Measurements from ENCODE around the gene AASS.

The AASS gene

GRCh38 chr7:122070834-122071233, 73.2 kb downstream of the AASS start:
- H3K36me3 ChIP-seq (ENCODE audit: control insufficient read depth, insufficient read depth, low read length) = no peaks in the 10 kb centered on the region
- H3K27me3 ChIP-seq (ENCODE audit: control insufficient read depth, insufficient read depth, low read length) = no peaks in the 10 kb centered on the region
- H3K9ac ChIP-seq = no peak overlapping the region
- no peak overlapping the region for H3K27ac ChIP-seq
- no peaks in the 10 kb centered on the region for H3K9me3 ChIP-seq (ENCODE audit: control insufficient read depth, low read length)
- TF ChIP-seq CTCF (IDR thresholded peaks at IDR 0.05) = no peak
- H3K79me2 ChIP-seq = no peaks in the 10 kb centered on the region
- H3K4me2 ChIP-seq (ENCODE audit: low read length) = no peak overlapping the region
- H2AFZ ChIP-seq = no peak overlapping the region
- no peaks in the 10 kb centered on the region for H3K4me1 ChIP-seq
- H3K4me3 ChIP-seq (ENCODE audit: low read depth, low read length) = no peak overlapping the region

DNA sequence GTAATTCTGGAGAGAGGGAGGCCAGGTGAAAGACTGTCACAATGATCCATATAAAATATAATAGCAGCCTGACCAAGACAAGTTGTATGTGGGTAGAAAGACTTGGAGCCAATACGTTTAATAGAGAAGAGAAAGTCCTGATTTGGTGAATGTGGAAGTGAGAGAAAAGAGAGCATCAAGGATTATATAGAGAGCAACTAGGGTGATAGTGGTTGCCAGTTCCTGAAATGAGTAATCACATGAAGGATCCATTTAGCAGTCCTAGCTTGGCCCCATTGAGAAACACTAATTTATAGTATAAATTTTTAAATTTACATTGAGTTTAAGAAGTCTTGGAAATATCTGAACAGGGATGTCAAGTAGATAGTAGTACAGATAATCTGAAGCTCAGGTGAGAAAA, 74.0 kb downstream of the AASS start:
- Histone ChIP-seq H3K36me3 (ENCODE audit: control insufficient read depth, insufficient read depth, low read length) (no peaks in the 10 kb centered on the region), H3K4me3 (ENCODE audit: low read depth, low read length) (no peak overlapping the region), H3K4me2 (ENCODE audit: low read length) (no peak overlapping the region), H3K9me3 (ENCODE audit: control insufficient read depth, low read length) (no peaks in the 10 kb centered on the region), H3K79me2 (no peaks in the 10 kb centered on the region), H3K9ac (no peak overlapping the region), H2AFZ (no peak overlapping the region), H3K4me1 (no peaks in the 10 kb centered on the region), H3K27me3 (ENCODE audit: control insufficient read depth, insufficient read depth, low read length) (no peaks in the 10 kb centered on the region), H3K27ac (no peak overlapping the region)
- TF ChIP-seq CTCF (IDR thresholded peaks at IDR 0.05) = no peak

DNA sequence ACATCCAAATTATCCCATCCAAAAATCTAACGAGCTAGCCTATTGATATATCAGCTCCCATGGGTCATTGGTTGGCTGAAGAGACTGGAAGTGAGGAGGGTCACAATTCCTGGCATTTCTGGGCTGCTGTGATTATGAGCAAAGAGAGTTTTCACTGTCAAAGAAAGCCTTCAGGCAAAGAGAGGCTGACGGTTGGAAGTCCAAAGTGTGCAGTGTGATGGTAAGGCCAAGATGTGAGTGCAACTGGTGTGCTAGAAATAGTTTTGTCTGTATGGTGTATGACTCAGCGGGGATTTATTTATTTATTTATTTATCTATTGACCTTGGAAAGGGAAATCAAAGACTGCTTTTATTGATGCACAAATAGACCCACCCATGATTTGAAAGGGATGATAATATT, 75.0 kb downstream of the AASS start:
- no peaks in the 10 kb centered on the region for H3K79me2 ChIP-seq
- no peak overlapping the region for H2AFZ ChIP-seq
- H3K4me1 ChIP-seq = no peaks in the 10 kb centered on the region
- H3K36me3 ChIP-seq (ENCODE audit: control insufficient read depth, insufficient read depth, low read length) = no peaks in the 10 kb centered on the region
- no peak for TF ChIP-seq CTCF (IDR thresholded peaks at IDR 0.05)
- no peaks in the 10 kb centered on the region for H3K27me3 ChIP-seq (ENCODE audit: control insufficient read depth, insufficient read depth, low read length)
- no peak overlapping the region for H3K27ac ChIP-seq
- H3K9ac ChIP-seq = no peak overlapping the region
- H3K9me3 ChIP-seq (ENCODE audit: control insufficient read depth, low read length) = no peaks in the 10 kb centered on the region
- no peak overlapping the region for H3K4me2 ChIP-seq (ENCODE audit: low read length)
- no peak overlapping the region for H3K4me3 ChIP-seq (ENCODE audit: low read depth, low read length)

DNA sequence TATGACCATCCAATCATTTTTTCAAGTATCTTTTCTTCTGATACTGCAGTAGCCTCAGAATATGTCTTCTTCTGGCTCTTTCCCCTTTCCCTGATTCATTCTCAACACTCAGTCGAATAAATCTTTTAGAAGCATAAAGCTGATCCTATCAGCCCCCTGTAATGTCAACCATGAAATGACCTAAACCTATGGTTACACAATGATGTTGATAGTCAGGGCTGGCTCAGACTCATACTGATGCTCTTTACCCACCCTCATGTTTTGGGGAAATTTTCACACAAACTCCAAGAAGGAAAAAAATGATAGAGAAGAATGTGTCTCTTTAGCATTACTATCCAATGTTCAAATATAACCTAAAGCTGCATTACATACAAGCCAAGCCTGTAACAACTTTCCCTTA, 76.0 kb downstream of the AASS start:
- Histone ChIP-seq H3K27me3 (ENCODE audit: control insufficient read depth, insufficient read depth, low read length) (no peaks in the 10 kb centered on the region), H3K4me1 (no peaks in the 10 kb centered on the region), H3K36me3 (ENCODE audit: control insufficient read depth, insufficient read depth, low read length) (no peaks in the 10 kb centered on the region), H3K4me2 (ENCODE audit: low read length) (no peak overlapping the region), H3K9ac (no peak overlapping the region), H3K79me2 (no peaks in the 10 kb centered on the region), H3K27ac (no peak overlapping the region), H2AFZ (no peak overlapping the region), H3K9me3 (ENCODE audit: control insufficient read depth, low read length) (no peaks in the 10 kb centered on the region), H3K4me3 (ENCODE audit: low read depth, low read length) (no peak overlapping the region)
- no peak for TF ChIP-seq CTCF (IDR thresholded peaks at IDR 0.05)

DNA sequence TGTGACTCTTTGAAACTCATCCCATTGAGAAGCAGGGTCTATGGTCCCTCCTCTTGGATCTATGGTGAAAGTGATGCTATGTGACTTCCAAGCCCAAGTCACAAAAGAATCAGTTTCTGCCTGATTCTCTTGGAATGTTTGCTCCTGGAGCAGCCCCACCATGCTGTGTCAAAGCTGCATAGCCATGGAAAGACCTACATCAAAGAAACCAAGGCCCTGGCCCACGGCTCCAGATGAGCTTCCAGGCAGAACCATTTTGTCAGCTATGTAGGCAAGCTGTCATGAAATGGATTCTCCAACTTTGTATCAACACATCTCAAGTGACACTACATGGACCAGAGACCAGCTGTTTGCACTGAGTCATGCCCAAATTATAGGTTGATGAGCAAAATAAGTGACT, 77.0 kb downstream of the AASS start:
- H3K79me2 ChIP-seq = no peaks in the 10 kb centered on the region
- H3K4me3 ChIP-seq (ENCODE audit: low read depth, low read length) = no peak overlapping the region
- no peak overlapping the region for H2AFZ ChIP-seq
- no peak for TF ChIP-seq CTCF (IDR thresholded peaks at IDR 0.05)
- H3K9ac ChIP-seq = no peak overlapping the region
- H3K27ac ChIP-seq = no peak overlapping the region
- H3K36me3 ChIP-seq (ENCODE audit: control insufficient read depth, insufficient read depth, low read length) = no peaks in the 10 kb centered on the region
- H3K4me1 ChIP-seq = no peaks in the 10 kb centered on the region
- H3K9me3 ChIP-seq (ENCODE audit: control insufficient read depth, low read length) = no peaks in the 10 kb centered on the region
- no peaks in the 10 kb centered on the region for H3K27me3 ChIP-seq (ENCODE audit: control insufficient read depth, insufficient read depth, low read length)
- H3K4me2 ChIP-seq (ENCODE audit: low read length) = no peak overlapping the region

Measured in parathyroid adenoma (tissue), 2 donors.